OCI-LY3 (cell line): ENCODE data around the gene FRMD4A.

Source experiments
- CTCF ChIP-seq: fragments of 200-600, 300-600 bp; sonication (generic); IDR thresholded peaks from 2 replicates; pipeline ENCODE4 v1.5.1; 2014; ENCODE audit warnings: antibody characterized with exemption, low read length, low read depth
- EZH2phosphoT487 ChIP-seq: fragments of 200-600 bp; shearing (Covaris generic); IDR thresholded peaks from 2 replicates; pipeline ENCODE4 v1.6.1; 2018; ENCODE audit warnings: antibody characterized with exemption, mixed run types, low read depth

DNA sequence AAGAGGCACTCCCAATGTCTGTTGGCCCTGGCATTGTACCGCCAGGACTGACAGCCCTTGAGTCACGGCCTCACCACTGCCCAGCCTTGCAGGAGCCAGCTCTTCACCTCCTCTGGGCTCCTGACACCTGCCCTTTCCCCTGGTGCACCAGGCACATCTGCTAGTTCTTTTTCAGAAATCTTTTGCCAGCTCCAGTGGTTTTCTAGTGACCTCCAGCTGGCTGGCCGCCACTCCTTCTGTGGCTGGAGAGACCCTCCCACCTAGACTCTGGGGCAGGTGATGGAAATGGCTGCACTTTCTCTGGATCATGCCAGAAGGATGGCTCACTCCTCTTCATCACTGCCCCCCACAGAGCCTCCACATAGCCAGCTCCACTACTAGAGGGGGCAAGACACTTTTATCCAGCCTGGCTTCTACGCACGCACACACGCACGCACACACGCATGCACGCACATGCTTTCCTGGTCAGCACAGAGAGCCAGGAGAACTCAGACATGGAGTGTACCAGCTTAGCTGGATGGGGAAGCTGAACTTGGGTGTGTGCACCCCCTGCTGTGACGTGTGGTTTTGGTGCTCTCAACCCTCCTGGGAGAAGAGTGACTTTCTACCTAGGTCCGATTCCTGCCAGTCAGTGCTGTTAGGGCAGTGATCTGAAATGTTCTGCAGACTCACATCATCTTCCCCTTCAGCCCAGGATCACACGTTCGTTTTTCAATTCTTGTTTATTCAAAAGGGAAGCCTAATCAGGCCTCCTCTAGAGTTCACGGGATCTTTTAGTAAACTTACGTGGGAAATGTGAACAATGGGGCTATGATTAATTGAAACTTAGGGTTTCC is 522.0 kb downstream of the FRMD4A start:
- TF ChIP-seq CTCF, result no peak
- no peak for TF ChIP-seq EZH2phosphoT487
